Astrocyte (in vitro differentiated cells and primary cell): Measurements from ENCODE around the gene ONECUT2.

Experiments
- CTCF ChIP-seq: IDR thresholded peaks from 2 replicates; pipeline ENCODE4 v1.5.1; 2011; ENCODE audit warnings: low read depth, mild to moderate bottlenecking, inconsistent platforms, low read length, moderate library complexity; ENCODE audit not compliant: insufficient read depth
- EZH2 ChIP-seq: IDR thresholded peaks from 2 replicates; pipeline ENCODE4 v1.6.1; 2012; ENCODE audit warnings: mild to moderate bottlenecking, low read length, inconsistent platforms; ENCODE audit not compliant: insufficient read depth

- TF ChIP-seq CTCF (no peak), EZH2 (no peak)
These were observed 26.6 kb downstream of the ONECUT2 start for GRCh38 chr18:57461652-57462269.
